ENCODE measurements around the gene SH2B2. TPM values are rescaled to one million over a fixed set of nuclear protein-coding genes. Genes with fewer than 3 reads are reported as not detected.
A peak's percentile ranks its signal among the peaks of the same experiment; 100 is the strongest.
"Not testable (repeated sequence)": the region's sequence is repeated elsewhere in the genome, so short reads cannot be mapped to it uniquely, and the experiment has no call there.

SH2B2 gene
- total RNA-seq, 1 experiment from 2014 or later = 25.8 TPM

- DNase-seq (ENCODE audit: low read depth) = no peak
Measured at GRCh38 chr7:102285540-102286236, 980 bp upstream of the SH2B2 start.

- DNase-seq (ENCODE audit: low read depth) = peak; percentile 52
Measured at GRCh38 chr7:102287111-102287980, 678 bp downstream of the SH2B2 start.

- DNase-seq (ENCODE audit: low read depth) = no peak
Measured at GRCh38 chr7:102287981-102288278, 1.3 kb downstream of the SH2B2 start.

- DNase-seq (ENCODE audit: low read depth) = peak; percentile 25
Measured at GRCh38 chr7:102288285-102288930, 1.7 kb downstream of the SH2B2 start.

- DNase-seq (ENCODE audit: low read depth) = no peak
Measured at GRCh38 chr7:102289057-102289456, 2.4 kb downstream of the SH2B2 start.

- no peak for DNase-seq (ENCODE audit: low read depth)
Measured at GRCh38 chr7:102291056-102291915, 4.6 kb downstream of the SH2B2 start.

GRCh38 chr7:102291916-102292267 is 5.2 kb downstream of the SH2B2 start:
- DNase-seq (ENCODE audit: low read depth) = no peak

GRCh38 chr7:102292813-102293798 is 6.4 kb downstream of the SH2B2 start:
- DNase-seq (ENCODE audit: low read depth) = no peak

- DNase-seq (ENCODE audit: low read depth) = no peak
Measured at GRCh38 chr7:102294589-102294988, 7.9 kb downstream of the SH2B2 start.

- DNase-seq (ENCODE audit: low read depth) = no peak
Measured at GRCh38 chr7:102295346-102296178, 8.9 kb downstream of the SH2B2 start.

GRCh38 chr7:102296179-102296438 is 9.4 kb downstream of the SH2B2 start:
- DNase-seq (ENCODE audit: low read depth) = no peak

GRCh38 chr7:102296514-102296913 is 9.8 kb downstream of the SH2B2 start:
- DNase-seq (ENCODE audit: low read depth) = no peak

GRCh38 chr7:102297487-102298218 is 11.0 kb downstream of the SH2B2 start:
- no peak for DNase-seq (ENCODE audit: low read depth)

GRCh38 chr7:102300643-102301221 is 14.1 kb downstream of the SH2B2 start:
- DNase-seq (ENCODE audit: low read depth) = no peak

- DNase-seq (ENCODE audit: low read depth) = not testable (repeated sequence)
Measured at GRCh38 chr7:102301367-102301766, 14.7 kb downstream of the SH2B2 start.

GRCh38 chr7:102302025-102302424 is 15.4 kb downstream of the SH2B2 start:
- DNase-seq (ENCODE audit: low read depth) = no peak

- peak; percentile 99 for DNase-seq (ENCODE audit: low read depth)
Measured at GRCh38 chr7:102303669-102304422, 17.2 kb downstream of the SH2B2 start.

- DNase-seq (ENCODE audit: low read depth) = peak; percentile 67
Measured at GRCh38 chr7:102304668-102305067, 18.0 kb downstream of the SH2B2 start.
